Nephron (organoid): Measurements from ENCODE around the gene NID2.

Experiments used
- H3K27ac Mint-ChIP-seq, 3 experiments: 2 replicates each; pipeline ENCODE4 v1.8.0; 2020; ENCODE audit warnings: mixed read lengths in 3 of 3, mild to moderate bottlenecking in 2 of 3, moderate library complexity in 1 of 3
- H3K27me3 Mint-ChIP-seq: 2 replicates; pipeline ENCODE4 v1.8.0; 2021; ENCODE audit warnings: low read depth, mild to moderate bottlenecking, moderate library complexity, mixed read lengths
- H3K36me3 Mint-ChIP-seq: 2 replicates; pipeline ENCODE4 v1.8.0; 2020; ENCODE audit warnings: low read depth, mixed read lengths
- H3K4me1 Mint-ChIP-seq: 2 replicates; pipeline ENCODE4 v1.8.0; 2020; ENCODE audit warnings: mixed read lengths
- H3K4me3 Mint-ChIP-seq, 3 experiments: 2 replicates each; pipeline ENCODE4 v1.8.0; 2020; ENCODE audit warnings: mild to moderate bottlenecking in 3 of 3, mixed read lengths in 3 of 3, moderate library complexity in 2 of 3
- H3K9me3 Mint-ChIP-seq: 2 replicates; pipeline ENCODE4 v1.8.0; 2020; ENCODE audit warnings: mixed read lengths
- TF ChIP-seq, protein P1 (sequence below), 3 experiments: fragments of 200-600 bp; sonication (generic); IDR thresholded peaks; one replicate each; pipeline ENCODE4 v1.5.0; 2021; ENCODE audit warnings: antibody characterized with exemption in 3 of 3; ENCODE audit not compliant: unreplicated experiment in 3 of 3

Gene NID2

GRCh38 chr14:52095336-52095735 lies 26.5 kb upstream of the NID2 start:
- Mint-ChIP-seq H3K9me3 (peaks cover 1% of the 10 kb centered on the region), H3K36me3 (no peaks in the 10 kb centered on the region), H3K27ac (peak overlapping the region; percentile 72 to 93 (median 78)), H3K4me1 (peaks cover 26% of the 10 kb centered on the region), H3K4me3 (no peak overlapping the region), H3K27me3 (no peaks in the 10 kb centered on the region)
- TF ChIP-seq, protein P1, sequence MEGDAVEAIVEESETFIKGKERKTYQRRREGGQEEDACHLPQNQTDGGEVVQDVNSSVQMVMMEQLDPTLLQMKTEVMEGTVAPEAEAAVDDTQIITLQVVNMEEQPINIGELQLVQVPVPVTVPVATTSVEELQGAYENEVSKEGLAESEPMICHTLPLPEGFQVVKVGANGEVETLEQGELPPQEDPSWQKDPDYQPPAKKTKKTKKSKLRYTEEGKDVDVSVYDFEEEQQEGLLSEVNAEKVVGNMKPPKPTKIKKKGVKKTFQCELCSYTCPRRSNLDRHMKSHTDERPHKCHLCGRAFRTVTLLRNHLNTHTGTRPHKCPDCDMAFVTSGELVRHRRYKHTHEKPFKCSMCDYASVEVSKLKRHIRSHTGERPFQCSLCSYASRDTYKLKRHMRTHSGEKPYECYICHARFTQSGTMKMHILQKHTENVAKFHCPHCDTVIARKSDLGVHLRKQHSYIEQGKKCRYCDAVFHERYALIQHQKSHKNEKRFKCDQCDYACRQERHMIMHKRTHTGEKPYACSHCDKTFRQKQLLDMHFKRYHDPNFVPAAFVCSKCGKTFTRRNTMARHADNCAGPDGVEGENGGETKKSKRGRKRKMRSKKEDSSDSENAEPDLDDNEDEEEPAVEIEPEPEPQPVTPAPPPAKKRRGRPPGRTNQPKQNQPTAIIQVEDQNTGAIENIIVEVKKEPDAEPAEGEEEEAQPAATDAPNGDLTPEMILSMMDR (IDR thresholded peaks at IDR 0.05; ENCODE audit: unreplicated experiment in 3 of 3): no peak

DNA sequence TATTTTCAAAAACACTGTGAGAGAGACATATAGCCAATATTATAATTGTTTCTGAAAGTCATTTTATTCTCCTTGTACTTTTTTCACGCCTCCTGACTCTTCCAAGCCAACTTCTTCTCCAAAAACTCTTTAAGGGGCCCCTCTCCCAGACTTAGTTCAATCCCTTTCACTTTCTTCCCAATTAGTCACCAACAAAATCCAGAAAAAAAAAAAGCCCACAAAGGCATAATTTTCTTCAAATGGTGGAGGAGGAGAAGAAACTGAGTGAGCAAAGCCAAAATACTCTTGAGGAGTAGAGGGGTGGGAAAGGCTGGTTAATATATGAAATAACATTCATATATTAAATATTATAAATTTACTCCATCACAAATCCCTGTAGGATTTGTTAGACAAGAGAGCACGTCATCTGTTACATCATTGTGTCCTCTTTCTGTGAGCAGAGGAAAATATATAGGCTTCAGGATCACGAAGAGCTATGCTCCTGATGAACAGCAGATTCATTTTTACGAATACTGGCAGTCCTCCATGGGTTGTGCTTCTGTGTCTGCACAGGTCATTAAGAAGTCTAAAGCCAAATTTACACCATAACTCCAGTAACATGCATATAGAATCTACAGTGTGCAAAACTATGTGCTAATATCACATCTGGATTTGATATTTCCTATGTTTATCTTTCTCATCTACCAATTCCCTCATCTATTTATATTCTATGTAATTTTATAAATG lies 25.9 kb upstream of the NID2 start:
- Mint-ChIP-seq H3K36me3 (no peaks in the 10 kb centered on the region), H3K4me1 (peaks cover 32% of the 10 kb centered on the region), H3K27ac (peak overlapping the region; percentile 72 to 93 (median 78)), H3K9me3 (peaks cover 3% of the 10 kb centered on the region), H3K27me3 (no peaks in the 10 kb centered on the region), H3K4me3 (no peak overlapping the region)
- TF ChIP-seq, protein P1 (IDR thresholded peaks at IDR 0.05; ENCODE audit: unreplicated experiment in 3 of 3): no peak

- TF ChIP-seq, protein P1 (IDR thresholded peaks at IDR 0.05; ENCODE audit: unreplicated experiment in 3 of 3): no peak
- Mint-ChIP-seq H3K9me3 (peaks cover 3% of the 10 kb centered on the region), H3K27me3 (no peaks in the 10 kb centered on the region), H3K4me1 (peaks cover 49% of the 10 kb centered on the region), H3K36me3 (no peaks in the 10 kb centered on the region), H3K27ac (peak overlapping the region in 2 of 3 experiments; percentile 49 to 70), H3K4me3 (no peak overlapping the region)
These were observed 23.1 kb upstream of the NID2 start for GRCh38 chr14:52091928-52092327.

- Mint-ChIP-seq H3K27ac (no peak overlapping the region), H3K27me3 (no peaks in the 10 kb centered on the region), H3K9me3 (peaks cover 3% of the 10 kb centered on the region), H3K4me1 (peaks cover 55% of the 10 kb centered on the region), H3K4me3 (no peak overlapping the region), H3K36me3 (no peaks in the 10 kb centered on the region)
- TF ChIP-seq, protein P1 (IDR thresholded peaks at IDR 0.05; ENCODE audit: unreplicated experiment in 3 of 3): no peak
These were observed 22.1 kb upstream of the NID2 start for GRCh38 chr14:52090936-52091335.

- peaks cover 14% of the 10 kb centered on the region for H3K9me3 Mint-ChIP-seq
- no peaks in the 10 kb centered on the region for H3K27me3 Mint-ChIP-seq
- peak overlapping the region; percentile 13 to 60 (median 29) for H3K27ac Mint-ChIP-seq
- no peak overlapping the region for H3K4me3 Mint-ChIP-seq
- peaks cover 43% of the 10 kb centered on the region for H3K4me1 Mint-ChIP-seq
- TF ChIP-seq, protein P1 (IDR thresholded peaks at IDR 0.05; ENCODE audit: unreplicated experiment in 3 of 3): no peak
- H3K36me3 Mint-ChIP-seq: peaks cover 8% of the 10 kb centered on the region
These were observed 20.4 kb upstream of the NID2 start for GRCh38 chr14:52089218-52089617.

- peak overlapping the region; percentile 51 to 72 (median 62) for H3K27ac Mint-ChIP-seq
- no peaks in the 10 kb centered on the region for H3K27me3 Mint-ChIP-seq
These were observed 17.9 kb upstream of the NID2 start for GRCh38 chr14:52086711-52087110.

More at GRCh38 chr14:52086711-52087110, 17.9 kb upstream of the NID2 start:
- peaks cover 34% of the 10 kb centered on the region for H3K4me1 Mint-ChIP-seq
- peaks cover 15% of the 10 kb centered on the region for H3K9me3 Mint-ChIP-seq
- TF ChIP-seq, protein P1 (IDR thresholded peaks at IDR 0.05; ENCODE audit: unreplicated experiment in 3 of 3): no peak
- H3K4me3 Mint-ChIP-seq: no peak overlapping the region
- peaks cover 9% of the 10 kb centered on the region for H3K36me3 Mint-ChIP-seq
